K562 (cell line): ENCODE data around the gene ADNP. TPM values are rescaled to one million over a fixed set of nuclear protein-coding genes. Genes with fewer than 3 reads are reported as not detected.

ENCODE experiments used
- CGGBP1 ChIP-seq: fragments of 250-450 bp; sonication (Bioruptor Pico); IDR thresholded peaks from 2 replicates; pipeline ENCODE4 v1.9.0; 2021; ENCODE audit warnings: mild to moderate bottlenecking
- CHD7 ChIP-seq: fragments of 200-600 bp; sonication (generic); IDR thresholded peaks from one replicate; pipeline ENCODE4 v1.6.1; 2012; ENCODE audit warnings: mild to moderate bottlenecking, low read depth, low read length, inconsistent platforms
- HCFC1 ChIP-seq: IDR thresholded peaks from 2 replicates; pipeline ENCODE4 v1.6.1; 2012; ENCODE audit warnings: low read depth, low read length, improper control_type of control experiment
- NFRKB ChIP-seq: fragments of 450-650 bp; IDR thresholded peaks from 2 replicates; pipeline ENCODE4 v1.6.1; 2016; ENCODE audit warnings: low read depth
- NKRF ChIP-seq: fragments of 450-650 bp; IDR thresholded peaks from 2 replicates; pipeline ENCODE4 v1.6.1; 2016; ENCODE audit warnings: borderline replicate concordance
- RERE ChIP-seq: sonication (generic); formaldehyde crosslinking; IDR thresholded peaks from 2 replicates; pipeline ENCODE4 v1.8.0; 2023; ENCODE audit warnings: missing genetic modification reagents, mild to moderate bottlenecking, borderline replicate concordance
- RUNX1 ChIP-seq: sonication (generic); IDR thresholded peaks from 2 replicates; pipeline ENCODE4 v1.6.1; 2016; ENCODE audit warnings: antibody characterized with exemption, low read depth
- ZNF830 ChIP-seq: fragments of 250-450 bp; sonication (Bioruptor Pico); IDR thresholded peaks from 2 replicates; pipeline ENCODE4 v1.5.0; 2021; ENCODE audit warnings: mild to moderate bottlenecking
- polyA plus RNA-seq, 8 experiments: library from polyadenylated mRNA; depleted of rRNA in 4 of 8; stranded (reverse) in 5 of 8; unstranded in 3 of 8; fragments of >200 nt; fragmentation: Nextera tagmentation in 2 of 8; fragmentation: Illumina TruSeq in 1 of 8; extraction: Ambion mirVana in 2 of 8; extraction: Trizol in 1 of 8; gene quantifications; 2 replicates each; pipeline versions ENCODE4 v1.2.1 to v1.2.3, GENCODE V29; 2011 to 2014; ENCODE audit warnings: inconsistent platforms in 1 of 8, missing spikeins in 1 of 8
- total RNA-seq, 7 experiments: library from RNA; depleted of rRNA in 6 of 7; stranded (reverse); fragments of >200 nt in 6 of 7; fragmentation: Illumina TruSeq in 2 of 7; extraction: Trizol in 2 of 7; gene quantifications; 2 replicates each; pipeline versions ENCODE4 v1.2.1 to v1.2.3, GENCODE V29; 2011 to 2021; ENCODE audit warnings: low replicate concordance in 1 of 7

The ADNP gene
- total and polyA plus RNA-seq, 9 of the 15 experiments (the other 6 are each of a cell fraction or from before 2014, with no cell fraction given), result 17.8 to 59.9 (median 25.3) TPM

- TF ChIP-seq CHD7, result no peak
- TF ChIP-seq ZNF830 (CRISPR knock-in tag), result no peak
- no peak for TF ChIP-seq CGGBP1 (CRISPR knock-in tag)
- TF ChIP-seq RERE (CRISPR knock-in tag), result no peak
- TF ChIP-seq RUNX1, result no peak
- no peak for TF ChIP-seq NFRKB
- TF ChIP-seq HCFC1, result no peak
- no peak for TF ChIP-seq NKRF
Observed at GRCh38 chr20:50903353-50904051, 27.7 kb downstream of the ADNP start (continued).
